SH-SY5Y (cell line): ENCODE results near the gene CLASP1.

Experiments
- GATA2 ChIP-seq: IDR thresholded peaks from 2 replicates; pipeline ENCODE4 v1.6.1; 2011; ENCODE audit warnings: mild to moderate bottlenecking, low read depth, low read length
- GATA3 ChIP-seq: IDR thresholded peaks from 2 replicates; pipeline ENCODE4 v1.6.1; 2011; ENCODE audit warnings: low read depth, mild to moderate bottlenecking, low read length, moderate library complexity

DNA sequence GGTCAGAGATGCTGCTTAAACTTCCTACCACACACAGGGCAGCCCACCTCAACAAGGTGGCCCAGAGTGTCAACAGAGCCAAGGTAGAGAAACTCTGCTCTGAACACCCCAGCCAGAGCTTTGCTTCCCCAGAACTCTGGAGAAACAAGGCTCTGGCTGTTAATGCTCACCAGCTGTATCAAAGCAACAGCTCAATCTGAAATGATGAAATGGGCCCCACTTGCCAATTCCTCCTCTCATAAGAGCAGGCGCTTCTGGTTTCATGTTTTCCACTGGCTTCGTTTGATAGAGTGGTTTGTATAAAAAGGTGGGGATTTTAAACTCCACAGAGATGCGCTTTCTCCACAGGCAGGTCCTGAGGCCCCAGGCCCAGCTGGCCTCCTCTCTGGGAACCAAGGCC lies 303.4 kb downstream of the CLASP1 start:
- no peak for TF ChIP-seq GATA3
- TF ChIP-seq GATA2 = no peak
